Activated CD4-positive, alpha-beta T cell treated with anti-CD3 and anti-CD28 coated beads, Interleukin-2, amount 10 ng/mL, durations not matched to agents 7 days and 5 days (primary cell): ENCODE results near the gene GPR17. TPM values are rescaled to one million over a fixed set of nuclear protein-coding genes. Genes with fewer than 3 reads are reported as not detected.

ENCODE experiments used
- CTCF ChIA-PET: fragments of 350-600 bp; sonication (Branson Sonifier 250); formaldehyde crosslinking; loops from one replicate; lab custom pipeline; 2021; ENCODE audit warnings: antibody characterized with exemption; lab: Charles Lee
- POLR2A ChIA-PET: fragments of 350-600 bp; sonication (Branson Sonifier 250); formaldehyde crosslinking; loops from one replicate; lab custom pipeline; 2021; ENCODE audit warnings: antibody characterized with exemption; lab: Charles Lee
- DNase-seq: peaks from one replicate; pipeline ENCODE4 v3.0.0-alpha.2; 2020
- H3K27ac Mint-ChIP-seq: one replicate; pipeline ENCODE4 v1.8.0; 2021; ENCODE audit warnings: mild to moderate bottlenecking, moderate library complexity, mixed read lengths
- H3K27me3 Mint-ChIP-seq: one replicate; pipeline ENCODE4 v1.8.0; 2021; ENCODE audit warnings: mixed read lengths
- H3K36me3 Mint-ChIP-seq: one replicate; pipeline ENCODE4 v1.8.0; 2021; ENCODE audit warnings: low read depth, mixed read lengths
- H3K4me1 Mint-ChIP-seq: one replicate; pipeline ENCODE4 v1.8.0; 2021; ENCODE audit warnings: mixed read lengths
- H3K4me3 Mint-ChIP-seq: one replicate; pipeline ENCODE4 v1.8.0; 2021; ENCODE audit warnings: mild to moderate bottlenecking, moderate library complexity, mixed read lengths
- H3K9me3 Mint-ChIP-seq: one replicate; pipeline ENCODE4 v1.8.0; 2021; ENCODE audit warnings: mixed read lengths
- total RNA-seq, 2 experiments: library from RNA; stranded (reverse); gene quantifications; one replicate each; pipeline ENCODE4 v1.2.3, GENCODE V29; 2021

Gene GPR17
- total RNA-seq, 2 experiments from 2014 or later = not detected

DNA sequence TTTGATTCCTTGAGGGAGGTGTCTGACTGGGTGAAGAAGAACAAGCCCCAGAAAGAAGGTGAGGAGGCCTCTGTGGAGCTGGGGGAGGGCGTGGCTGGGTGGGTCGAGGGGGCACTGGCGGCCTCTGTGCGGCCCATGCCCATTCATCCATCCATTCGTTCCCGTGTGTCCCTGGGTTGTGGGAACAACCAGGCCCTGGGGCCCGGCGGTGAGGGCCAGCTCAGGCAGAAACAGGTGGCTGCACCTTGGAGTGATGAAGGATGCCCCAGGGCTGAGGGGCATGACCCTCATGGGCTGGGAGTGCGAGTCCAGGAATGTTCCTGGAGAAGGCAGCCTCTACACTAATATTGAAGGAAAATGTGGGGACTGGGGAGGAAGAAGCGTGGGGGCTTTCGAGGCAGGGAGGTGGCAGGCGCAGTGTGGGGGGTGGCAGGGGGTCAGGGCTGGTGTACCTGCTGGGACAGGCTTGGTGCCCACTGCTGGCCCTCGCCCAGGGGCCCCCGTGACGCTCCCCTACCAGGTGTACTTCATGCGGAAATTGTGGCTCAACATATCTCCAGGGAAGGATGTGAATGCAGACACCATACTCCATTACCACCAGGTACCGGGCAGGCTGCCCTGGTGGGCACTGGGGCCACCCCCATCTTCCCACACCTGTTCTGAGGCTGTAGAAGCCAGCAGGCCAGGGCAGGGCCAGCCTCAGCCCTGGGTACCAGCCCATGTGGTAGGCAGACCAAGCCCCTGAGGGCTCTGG lies 11.2 kb upstream of the GPR17 start:
- H3K27ac Mint-ChIP-seq = no peak overlapping the region
- H3K9me3 Mint-ChIP-seq = no peaks in the 10 kb centered on the region
- no peak for DNase-seq
- CTCF ChIA-PET = no interaction called here
- H3K36me3 Mint-ChIP-seq = peaks cover 3% of the 10 kb centered on the region
- H3K27me3 Mint-ChIP-seq = no peaks in the 10 kb centered on the region
- POLR2A ChIA-PET = no interaction called here
- H3K4me3 Mint-ChIP-seq = no peak overlapping the region
- peaks cover 41% of the 10 kb centered on the region for H3K4me1 Mint-ChIP-seq

DNA sequence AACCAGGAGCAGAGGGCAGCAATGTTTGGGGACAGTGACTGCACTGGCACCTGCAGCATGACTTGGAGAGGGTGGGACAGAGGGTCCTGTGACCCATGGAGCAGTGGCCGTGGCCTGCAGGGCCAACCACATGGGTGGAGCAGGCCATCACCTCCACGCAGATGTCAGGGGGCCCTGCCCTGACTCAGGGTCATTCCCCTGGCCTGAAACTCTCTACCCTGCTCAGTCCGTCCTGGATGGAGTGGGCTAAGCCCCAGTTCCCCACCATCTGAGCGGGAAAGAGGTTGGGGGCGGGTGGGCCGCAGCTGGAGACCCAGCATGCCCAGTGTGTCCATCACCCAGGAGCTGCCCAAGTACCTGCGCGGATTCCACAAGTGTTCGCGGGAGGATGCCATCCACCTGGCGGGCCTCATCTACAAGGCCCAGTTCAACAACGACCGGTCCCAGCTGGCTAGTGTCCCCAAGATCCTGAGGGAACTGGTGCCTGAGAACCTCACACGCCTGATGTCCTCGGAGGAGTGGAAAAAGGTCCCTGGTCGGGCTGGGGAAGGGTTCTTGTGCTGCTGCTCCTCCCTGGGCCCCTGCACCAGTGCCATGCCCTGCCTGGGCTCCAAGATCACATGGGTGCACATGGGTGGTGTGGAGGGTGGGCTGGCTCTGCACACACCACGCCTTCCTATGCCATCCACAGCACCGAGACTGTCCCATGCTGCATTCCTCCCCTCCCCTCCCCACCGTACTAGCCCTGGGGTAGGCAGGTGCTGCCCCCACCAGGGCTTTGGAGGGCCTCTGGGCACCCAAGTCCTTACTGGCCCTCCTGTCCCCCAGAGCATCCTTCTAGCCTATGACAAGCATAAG lies 10.3 kb upstream of the GPR17 start:
- Mint-ChIP-seq H3K27me3 (no peaks in the 10 kb centered on the region), H3K4me3 (no peak overlapping the region), H3K36me3 (peaks cover 3% of the 10 kb centered on the region), H3K4me1 (peaks cover 48% of the 10 kb centered on the region), H3K9me3 (no peaks in the 10 kb centered on the region), H3K27ac (peak overlapping the region; percentile 25)
- CTCF ChIA-PET = no interaction called here
- DNase-seq = no peak
- POLR2A ChIA-PET = no interaction called here

DNA sequence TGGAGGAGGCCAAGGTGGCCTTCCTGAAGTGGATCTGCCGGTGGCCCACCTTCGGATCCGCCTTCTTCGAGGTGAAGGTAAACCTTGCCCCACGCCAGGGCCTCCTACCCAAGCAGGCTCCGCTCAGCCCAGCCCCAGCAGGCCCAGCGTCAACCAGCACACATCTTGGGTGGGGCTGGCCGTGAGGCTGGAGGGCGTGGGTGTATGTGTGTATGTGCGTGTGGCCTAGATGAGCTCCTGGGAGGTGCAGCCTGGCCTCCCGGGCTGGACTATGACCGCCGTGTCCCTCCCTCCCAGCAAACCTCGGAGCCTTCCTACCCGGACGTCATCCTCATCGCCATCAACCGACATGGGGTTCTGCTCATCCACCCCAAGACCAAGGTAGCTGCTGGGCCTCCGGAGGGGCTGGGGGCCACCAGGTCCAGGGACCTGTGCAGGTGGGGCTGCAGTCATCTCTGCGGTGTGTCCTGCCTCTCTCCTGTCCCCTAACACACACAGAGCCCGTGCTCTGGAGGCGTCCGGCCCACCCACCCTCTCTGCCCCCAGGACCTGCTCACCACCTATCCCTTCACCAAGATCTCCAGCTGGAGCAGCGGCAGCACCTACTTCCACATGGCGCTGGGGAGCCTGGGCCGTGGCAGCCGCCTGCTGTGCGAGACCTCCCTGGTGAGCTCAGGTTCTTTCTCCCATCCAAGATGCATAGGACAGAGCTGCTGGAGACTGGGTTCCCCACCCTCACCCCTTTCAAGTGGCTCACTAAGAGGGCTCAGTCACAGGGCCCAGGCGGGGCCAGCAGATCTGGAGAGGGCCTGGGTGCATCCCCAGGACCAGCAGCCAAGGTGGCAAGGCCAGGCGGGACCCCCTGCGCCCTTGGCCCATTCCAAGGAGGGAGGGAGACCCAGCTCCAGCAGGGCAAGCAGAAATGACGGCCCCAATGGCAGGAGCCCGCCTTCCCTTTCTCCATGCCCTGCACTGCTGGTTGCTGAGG lies 9.4 kb upstream of the GPR17 start:
- DNase-seq = no peak
- POLR2A ChIA-PET = no interaction called here
- Mint-ChIP-seq H3K9me3 (no peaks in the 10 kb centered on the region), H3K4me1 (peaks cover 51% of the 10 kb centered on the region), H3K36me3 (peaks cover 3% of the 10 kb centered on the region), H3K27me3 (no peaks in the 10 kb centered on the region), H3K27ac (peak overlapping the region; percentile 75), H3K4me3 (no peak overlapping the region)
- CTCF ChIA-PET = interaction anchor here (0.7 to 2.0 kb wide), 3 partner anchors 10 to 100 kb away, joined by 3 to 4 read pairs (median 3); no protein-coding TSS in a partner anchor

DNA sequence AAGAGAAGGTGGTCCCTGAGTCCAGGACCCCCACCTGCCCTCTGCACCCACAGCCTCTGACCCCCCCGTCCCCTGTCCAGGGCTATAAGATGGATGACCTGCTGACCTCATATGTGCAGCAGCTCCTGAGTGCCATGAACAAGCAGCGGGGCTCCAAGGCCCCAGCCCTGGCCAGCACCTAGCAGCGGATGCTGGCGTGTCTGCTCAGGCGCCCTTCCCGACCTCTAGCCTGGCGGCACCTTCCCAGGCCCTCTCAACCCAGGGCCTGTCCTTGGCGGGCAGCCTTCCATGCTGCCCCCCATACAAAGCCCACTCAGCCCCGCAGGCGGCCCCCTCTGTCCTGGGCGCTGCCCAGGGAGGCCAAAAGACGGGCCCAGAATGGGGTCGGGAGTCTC lies 8.7 kb upstream of the GPR17 start:
- no peak for DNase-seq
- POLR2A ChIA-PET = no interaction called here
- no peak overlapping the region for H3K4me3 Mint-ChIP-seq
- CTCF ChIA-PET = interaction anchor here (0.9 to 2.0 kb wide), 2 partner anchors 10 to 100 kb away, joined by 3 to 4 read pairs; no protein-coding TSS in a partner anchor
- H3K27me3 Mint-ChIP-seq = no peaks in the 10 kb centered on the region
- peaks cover 3% of the 10 kb centered on the region for H3K36me3 Mint-ChIP-seq
- H3K27ac Mint-ChIP-seq = no peak overlapping the region
- H3K9me3 Mint-ChIP-seq = no peaks in the 10 kb centered on the region
- H3K4me1 Mint-ChIP-seq = peaks cover 52% of the 10 kb centered on the region

DNA sequence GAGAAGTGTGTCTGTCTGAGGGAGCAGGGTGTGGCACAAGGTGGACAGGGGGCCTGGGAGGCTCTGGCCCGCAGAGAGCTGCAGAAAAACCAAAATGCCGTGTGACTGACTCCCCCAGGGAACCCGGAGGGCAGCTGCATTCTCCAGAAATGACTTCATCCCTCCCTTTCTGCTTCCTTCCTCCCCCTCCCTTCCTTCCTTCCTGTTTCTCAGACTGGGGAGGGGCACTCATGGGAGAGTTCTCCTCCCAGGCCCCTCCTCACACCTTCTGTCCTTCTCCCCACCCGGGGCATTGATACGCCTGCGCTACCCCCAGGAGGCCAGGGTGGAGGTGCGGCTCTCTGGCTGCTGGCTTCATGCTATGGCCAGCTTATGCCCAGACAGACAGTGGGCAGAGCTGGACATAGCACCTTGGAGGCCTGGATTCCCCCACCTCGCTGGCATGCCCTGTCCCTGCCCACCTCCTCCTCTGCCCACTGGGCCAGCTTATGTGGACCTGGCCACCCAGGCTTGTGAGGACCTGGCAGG lies 8.2 kb upstream of the GPR17 start:
- Mint-ChIP-seq H3K27ac (peak overlapping the region; percentile 91), H3K27me3 (no peaks in the 10 kb centered on the region), H3K9me3 (no peaks in the 10 kb centered on the region), H3K4me3 (peak overlapping the region; percentile 53), H3K4me1 (peaks cover 52% of the 10 kb centered on the region), H3K36me3 (peaks cover 3% of the 10 kb centered on the region)
- no peak for DNase-seq
- POLR2A ChIA-PET = no interaction called here
- CTCF ChIA-PET = interaction anchor here (2.0 to 3.1 kb wide), 2 partner anchors 9 to 12 kb away, joined by 4 to 12 read pairs; no protein-coding TSS in a partner anchor

DNA sequence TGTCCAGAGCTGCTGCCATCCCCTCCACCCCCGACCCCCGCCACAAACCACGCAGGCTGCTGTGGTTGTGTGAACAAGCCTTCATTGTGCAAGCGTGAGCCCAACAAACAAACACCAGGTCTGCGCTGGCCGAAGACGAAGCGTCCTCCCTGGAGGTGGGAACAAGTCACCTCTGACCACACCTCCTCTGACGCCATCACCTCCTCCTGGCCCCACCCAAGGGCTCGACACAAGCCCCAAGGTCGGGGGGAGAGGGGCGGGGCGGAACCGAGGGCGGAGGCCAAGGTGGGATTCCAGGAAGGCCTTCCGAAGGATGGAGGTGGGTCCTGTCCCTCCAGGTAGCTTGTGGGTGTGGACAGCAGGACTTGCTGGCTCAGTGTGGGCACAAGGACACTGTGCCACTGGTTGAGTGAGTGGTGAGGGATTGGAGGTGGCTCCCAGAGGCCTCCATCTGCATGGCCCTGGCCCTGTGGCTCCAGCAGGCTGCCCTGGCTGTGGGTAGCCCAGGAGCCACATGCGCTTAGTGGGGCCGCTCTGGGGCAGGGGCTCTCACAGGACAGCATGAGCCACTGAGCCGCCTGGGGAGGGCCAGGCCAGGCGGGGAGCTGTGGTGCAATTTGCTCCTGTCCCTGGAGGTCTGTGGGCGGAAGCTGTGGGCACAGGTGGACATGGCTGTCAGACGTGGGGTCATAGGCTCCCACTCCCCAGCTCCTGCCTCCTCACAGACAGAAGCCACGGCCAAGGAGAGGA lies 7.4 kb upstream of the GPR17 start:
- peaks cover 3% of the 10 kb centered on the region for H3K36me3 Mint-ChIP-seq
- no peak for DNase-seq
- peaks cover 51% of the 10 kb centered on the region for H3K4me1 Mint-ChIP-seq
- H3K27me3 Mint-ChIP-seq = no peaks in the 10 kb centered on the region
- no peaks in the 10 kb centered on the region for H3K9me3 Mint-ChIP-seq
- H3K4me3 Mint-ChIP-seq = no peak overlapping the region
- peak overlapping the region; percentile 91 for H3K27ac Mint-ChIP-seq
- ChIA-PET POLR2A (no interaction called here), CTCF (interaction anchor here (2.0 to 3.1 kb wide), 3 partner anchors 8 to 48 kb away, joined by 4 to 13 read pairs (median 12); no protein-coding TSS in a partner anchor)

DNA sequence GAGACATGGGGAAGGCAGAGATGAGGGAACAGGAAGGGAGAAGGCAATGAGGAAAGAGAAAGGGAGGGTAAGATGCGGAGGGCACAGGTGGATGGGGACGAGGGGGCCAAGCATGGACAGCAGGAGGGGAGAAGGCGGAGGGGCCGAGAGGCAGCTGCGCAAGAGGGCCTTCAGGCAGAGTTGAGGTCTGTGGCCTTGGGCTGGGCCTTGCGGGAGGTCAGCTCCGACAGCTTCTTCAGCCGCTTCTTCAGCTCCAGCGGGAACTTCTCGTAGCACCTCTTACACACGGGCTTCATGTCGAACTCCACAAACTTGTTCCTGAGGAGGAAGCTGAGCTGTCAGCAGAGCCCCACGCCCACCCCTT lies 6.9 kb upstream of the GPR17 start:
- Mint-ChIP-seq H3K27me3 (no peaks in the 10 kb centered on the region), H3K36me3 (peaks cover 3% of the 10 kb centered on the region), H3K4me3 (no peak overlapping the region), H3K4me1 (peaks cover 51% of the 10 kb centered on the region), H3K9me3 (no peaks in the 10 kb centered on the region), H3K27ac (peak overlapping the region; percentile 89)
- ChIA-PET POLR2A (no interaction called here), CTCF (interaction anchor here (1.4 to 3.1 kb wide), 3 partner anchors 8 to 48 kb away, joined by 3 to 13 read pairs (median 12); no protein-coding TSS in a partner anchor)
- no peak for DNase-seq

DNA sequence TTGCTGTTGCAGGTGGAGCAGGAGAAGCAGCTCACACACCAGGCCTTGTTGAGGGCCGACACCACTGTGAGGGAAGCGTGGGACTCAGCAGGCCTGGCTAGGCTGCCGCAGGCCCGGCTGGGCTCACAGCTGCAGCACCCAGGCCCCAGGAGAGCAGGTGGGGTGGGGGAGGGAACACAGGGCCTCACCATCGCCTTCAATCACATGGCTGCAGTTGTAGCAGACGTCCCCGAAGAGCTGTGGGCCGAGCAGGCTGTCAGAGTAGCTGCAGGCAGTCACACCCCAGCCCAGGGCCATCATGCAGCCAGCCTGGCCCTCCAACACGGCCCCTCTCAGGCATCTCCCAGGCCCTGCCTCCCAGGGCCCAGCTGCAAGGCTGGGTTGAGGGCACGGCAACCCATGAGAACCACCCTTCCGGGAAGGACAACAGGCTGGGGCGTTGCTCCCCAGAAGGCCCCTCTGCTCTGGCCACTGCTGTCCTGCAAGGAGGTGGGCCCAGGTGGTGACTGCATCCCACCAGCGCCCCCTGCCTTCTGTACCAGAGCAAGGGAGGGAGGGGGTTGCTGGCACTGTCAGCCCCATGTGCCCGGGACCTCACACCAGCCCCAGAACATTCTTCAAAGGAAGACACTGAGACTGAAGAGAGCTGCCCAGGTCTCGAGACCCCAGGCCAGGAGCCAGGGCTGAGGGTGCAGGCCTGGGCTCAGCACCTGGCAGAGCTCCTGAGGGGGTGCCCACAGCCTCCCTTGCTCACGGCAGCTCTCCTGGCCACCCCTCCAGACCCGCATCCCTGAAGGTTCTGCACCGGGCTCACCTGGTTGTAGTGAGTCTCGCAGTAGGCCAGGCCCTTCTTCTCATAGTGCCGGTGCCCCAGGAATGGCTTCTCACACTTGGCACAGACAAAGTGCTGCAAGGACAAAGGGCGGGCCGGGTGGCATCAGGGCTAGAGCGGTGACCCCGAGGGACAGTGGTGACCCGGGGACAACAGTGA lies 5.6 kb upstream of the GPR17 start:
- Mint-ChIP-seq H3K4me3 (peak overlapping the region; percentile 72), H3K36me3 (peaks cover 3% of the 10 kb centered on the region), H3K27ac (peak overlapping the region; percentile 89), H3K27me3 (no peaks in the 10 kb centered on the region), H3K9me3 (no peaks in the 10 kb centered on the region), H3K4me1 (peaks cover 55% of the 10 kb centered on the region)
- peak; percentile 46 for DNase-seq
- ChIA-PET POLR2A (no interaction called here), CTCF (interaction anchor here (0.7 to 3.1 kb wide), 10 partner anchors 10 to 211 kb away, joined by 3 to 13 read pairs (median 3); no protein-coding TSS in a partner anchor)

DNA sequence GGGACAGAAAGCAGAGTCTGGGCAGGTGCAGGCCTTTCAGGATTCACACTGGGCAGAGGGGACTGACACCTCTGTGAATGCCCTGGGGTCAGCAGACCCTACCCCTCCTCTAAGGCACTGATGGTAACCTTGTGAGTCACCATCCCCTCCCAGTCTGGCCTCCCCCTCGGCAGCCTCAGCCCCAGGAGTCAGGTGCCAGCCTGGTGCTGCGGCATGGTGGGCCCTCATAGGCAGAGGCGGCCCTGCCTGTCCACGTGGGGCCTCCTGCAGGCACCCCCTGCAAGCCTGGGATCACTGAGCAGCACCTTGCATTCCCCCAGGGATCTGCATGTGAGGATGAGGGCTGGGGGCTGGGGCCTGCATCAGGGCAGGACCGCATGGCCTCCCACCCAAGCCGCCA lies 4.8 kb upstream of the GPR17 start:
- POLR2A ChIA-PET = no interaction called here
- DNase-seq = no peak
- peak overlapping the region; percentile 89 for H3K27ac Mint-ChIP-seq
- H3K27me3 Mint-ChIP-seq = no peaks in the 10 kb centered on the region
- H3K9me3 Mint-ChIP-seq = no peaks in the 10 kb centered on the region
- CTCF ChIA-PET = interaction anchor here (0.7 to 2.7 kb wide), 9 partner anchors 9 to 74 kb away, joined by 3 to 13 read pairs (median 3); no protein-coding TSS in a partner anchor
- H3K36me3 Mint-ChIP-seq = peaks cover 3% of the 10 kb centered on the region
- peaks cover 53% of the 10 kb centered on the region for H3K4me1 Mint-ChIP-seq
- H3K4me3 Mint-ChIP-seq = peak overlapping the region; percentile 72

DNA sequence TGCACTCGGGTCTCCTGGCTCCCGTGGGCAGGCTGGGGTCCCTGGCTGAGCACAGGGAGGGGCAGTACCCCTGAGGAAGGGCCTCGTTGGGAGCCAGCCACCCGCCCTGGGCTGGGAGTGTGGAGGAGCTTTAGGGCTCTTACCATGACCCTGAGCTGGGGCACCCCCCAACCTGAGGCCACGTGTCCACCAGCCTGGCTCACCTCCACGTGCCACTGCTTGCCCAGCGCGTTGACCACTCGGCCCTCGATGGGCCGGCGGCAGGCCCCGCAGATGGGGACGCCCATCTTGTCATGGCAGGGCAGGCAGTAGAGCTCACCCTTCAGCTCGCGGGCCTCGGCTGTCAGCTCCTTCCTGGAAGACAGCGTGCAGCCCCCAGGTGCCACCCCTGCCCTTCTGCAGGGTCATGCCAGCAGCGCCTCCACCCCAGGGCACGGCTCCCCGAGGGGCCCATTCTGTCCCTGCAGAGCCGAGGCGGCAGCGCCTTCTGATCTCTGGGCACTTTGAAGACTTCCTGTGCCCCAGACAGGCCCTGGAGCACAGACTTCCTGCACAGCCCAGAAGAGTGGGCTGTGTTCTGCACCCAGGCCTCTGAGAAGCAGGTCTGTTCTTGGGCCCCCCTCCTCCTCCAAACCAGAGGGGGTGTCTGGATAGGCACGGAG lies 4.0 kb upstream of the GPR17 start:
- POLR2A ChIA-PET = no interaction called here
- peak overlapping the region; percentile 89 for H3K27ac Mint-ChIP-seq

More for the DNA sequence above, 4.0 kb upstream of the GPR17 start:
- H3K4me3 Mint-ChIP-seq = peak overlapping the region; percentile 72
- CTCF ChIA-PET = interaction anchor here (1.2 to 1.7 kb wide), 5 partner anchors 8 to 60 kb away, joined by 3 to 5 read pairs (median 3); no protein-coding TSS in a partner anchor
- DNase-seq = peak; percentile 64
- H3K9me3 Mint-ChIP-seq = no peaks in the 10 kb centered on the region
- H3K27me3 Mint-ChIP-seq = no peaks in the 10 kb centered on the region
- H3K36me3 Mint-ChIP-seq = peaks cover 3% of the 10 kb centered on the region
- peaks cover 49% of the 10 kb centered on the region for H3K4me1 Mint-ChIP-seq
